Testis (tissue), 3 donors: Measurements from ENCODE around the gene ROR2. TPM values are rescaled to one million over a fixed set of nuclear protein-coding genes. Genes with fewer than 3 reads are reported as not detected.

Experiments
- DNase-seq: peaks from one replicate; pipeline ENCODE4 v3.0.0-alpha.2; 2019
- H3K27ac ChIP-seq, 2 donors: fragments of 200-600 bp; sonication (generic); one replicate each; pipeline ENCODE4 v1.5.1; 2019
- H3K27me3 ChIP-seq: fragments of 200-600 bp; sonication (generic); one replicate; pipeline ENCODE4 v1.5.1; 2019
- H3K36me3 ChIP-seq: fragments of 200-600 bp; sonication (generic); one replicate; pipeline ENCODE4 v1.5.1; 2017; ENCODE audit warnings: low read depth; ENCODE audit errors: missing control alignments
- H3K4me1 ChIP-seq: fragments of 200-600 bp; sonication (generic); one replicate; pipeline ENCODE4 v1.5.1; 2019
- H3K4me3 ChIP-seq, 2 donors: fragments of 200-600 bp; sonication (generic); one replicate each; pipeline ENCODE4 v1.5.1; 2017 to 2019
- H3K9me3 ChIP-seq: fragments of 200-600 bp; sonication (generic); one replicate; pipeline ENCODE4 v1.5.1; 2017
- CTCF ChIP-seq, 3 experiments: fragments of 450-650 bp in 2 of 3; fragments of 200-600 bp in 1 of 3; sonication (generic) in 1 of 3; IDR thresholded peaks; one replicate each; pipeline ENCODE4 v1.5.1; 2016 to 2019; ENCODE audit warnings: antibody characterized with exemption in 3 of 3, mild to moderate bottlenecking in 2 of 3, moderate library complexity in 1 of 3
- POLR2A ChIP-seq: fragments of 450-650 bp; IDR thresholded peaks from one replicate; pipeline ENCODE4 v1.6.1; 2017; ENCODE audit warnings: antibody characterized with exemption, mild to moderate bottlenecking, moderate library complexity
- WGBS, 2 donors: methylation state at CpG; one replicate each; pipeline ENCODE4 v1.1.5; 2018; 5-methylcytosine and 5-hydroxymethylcytosine counted together
- intact Hi-C: fragments of 100-400 bp; cut with DNase I; formaldehyde crosslinking; loops from one replicate; pipeline ENCODE4 v1.15.1; 2023; ENCODE audit warnings: low total_unique reads
- polyA plus RNA-seq: library from polyadenylated mRNA; stranded (reverse); fragments of 350-450 nt; fragmentation: Illumina TruSeq; extraction: RNeasy Lipid Tissue Mini Kit (QIAGEN cat#74804); gene quantifications from one replicate; pipeline ENCODE4 v1.2.3, GENCODE V29; 2014; ENCODE audit warnings: low read depth, low replicate concordance; ENCODE audit not compliant: insufficient read depth
- total RNA-seq, 2 donors: library from RNA; depleted of rRNA; stranded (reverse); fragments of >200 nt; gene quantifications; one replicate each; pipeline ENCODE4 v1.2.3, GENCODE V29; 2016

The ROR2 gene
- total and polyA plus RNA-seq, 3 donors from 2014 or later, result 11.5 to 16.5 (median 12.3) TPM

- WGBS, 2 donors, result 77 to 89% methylated on average over 4 of the region's 4 CpGs
- Histone ChIP-seq H3K4me1 (peaks cover 7% of the 10 kb centered on the region), H3K36me3 (no peaks in the 10 kb centered on the region), H3K27ac (no peak overlapping the region), H3K9me3 (no peaks in the 10 kb centered on the region), H3K27me3 (no peaks in the 10 kb centered on the region), H3K4me3 (no peak overlapping the region)
- TF ChIP-seq POLR2A, result no peak
- no peak for TF ChIP-seq CTCF (IDR thresholded peaks at IDR 0.05)
- intact Hi-C loops, result no loop called here
- no peak for DNase-seq
These were observed 67.4 kb downstream of the ROR2 start for GRCh38 chr9:91882627-91883026.

- peaks cover 17% of the 10 kb centered on the region for H3K4me1 ChIP-seq
- intact Hi-C loops, result no loop called here
These were observed 69.6 kb downstream of the ROR2 start for GRCh38 chr9:91880378-91880972.

GRCh38 chr9:91879231-91879630, 70.8 kb downstream of the ROR2 start:
- Histone ChIP-seq H3K36me3 (no peaks in the 10 kb centered on the region), H3K4me3 (no peak overlapping the region), H3K27me3 (no peaks in the 10 kb centered on the region), H3K27ac (no peak overlapping the region), H3K9me3 (no peaks in the 10 kb centered on the region), H3K4me1 (peaks cover 28% of the 10 kb centered on the region)
- TF ChIP-seq POLR2A (no peak), CTCF (IDR thresholded peaks at IDR 0.05) (no peak)
- WGBS, 2 donors, result 89 to 100% methylated on average over 1 of the region's 1 CpG
- intact Hi-C loops, result no loop called here
- DNase-seq, result no peak

More at GRCh38 chr9:91880378-91880972, 69.6 kb downstream of the ROR2 start:
- peak; percentile 38 for DNase-seq
- no peaks in the 10 kb centered on the region for H3K9me3 ChIP-seq
- no peaks in the 10 kb centered on the region for H3K36me3 ChIP-seq
- TF ChIP-seq CTCF (IDR thresholded peaks at IDR 0.05) (no peak), POLR2A (no peak)
- no peaks in the 10 kb centered on the region for H3K27me3 ChIP-seq
- H3K27ac ChIP-seq, result no peak overlapping the region
- 58 to 63% methylated on average over 3 of the region's 3 CpGs for WGBS, 2 donors
- H3K4me3 ChIP-seq, result no peak overlapping the region

- 69 to 76% methylated on average over 6 of the region's 6 CpGs for WGBS, 2 donors
- intact Hi-C loops, result no loop called here
- Histone ChIP-seq H3K27me3 (no peaks in the 10 kb centered on the region), H3K4me3 (no peak overlapping the region), H3K36me3 (no peaks in the 10 kb centered on the region), H3K9me3 (no peaks in the 10 kb centered on the region), H3K27ac (peak overlapping the region; percentile 26 to 33), H3K4me1 (peaks cover 28% of the 10 kb centered on the region)
- peak; percentile 32 for DNase-seq
- TF ChIP-seq CTCF (IDR thresholded peaks at IDR 0.05) (no peak), POLR2A (no peak)
These were observed 76.4 kb downstream of the ROR2 start for GRCh38 chr9:91873637-91874051.
